Measurements from ENCODE around the gene PAM. TPM values are rescaled to one million over a fixed set of nuclear protein-coding genes. Genes with fewer than 3 reads are reported as not detected.
"Not testable (repeated sequence)": the region's sequence is repeated elsewhere in the genome, so short reads cannot be mapped to it uniquely, and the experiment has no call there.

Gene PAM
- total and polyA plus RNA-seq, 7 experiments from 2014 or later = 10.3 to 36.6 (median 13.6) TPM

- no peak for DNase-seq
- H3K4me3 Mint-ChIP-seq = no peak overlapping the region
- intact Hi-C loops (cut with micrococcal nuclease) = loop anchor here in 1 of 2 donors (10.0 kb wide), 1 partner anchor 1845 kb away; the partner anchor contains the start of gene ST8SIA4
- ChIA-PET POLR2A (no interaction called here), CTCF (no interaction called here)
- H3K9me3 Mint-ChIP-seq = no peaks in the 10 kb centered on the region
- no peaks in the 10 kb centered on the region for H3K36me3 Mint-ChIP-seq
- H3K4me1 Mint-ChIP-seq = peaks cover 10 to 26% (median 16%) of the 10 kb centered on the region in 7 donors
- H3K27me3 Mint-ChIP-seq = peaks cover 0 to 18% (median 11%) of the 10 kb centered on the region in 5 donors
- no peak for ATAC-seq
- no peak overlapping the region for H3K4me3 ChIP-seq (ENCODE audit: low read length)
- no peak overlapping the region for H3K27ac Mint-ChIP-seq
- peaks cover 9 to 11% of the 10 kb centered on the region in 2 donors for H3K4me1 ChIP-seq (ENCODE audit: control insufficient read depth in 2 of 2, insufficient read depth in 2 of 2, low read length in 2 of 2)
- no peaks in the 10 kb centered on the region for H3K9me3 ChIP-seq (ENCODE audit: control insufficient read depth in 2 of 3, low read length in 3 of 3)
- H3K27me3 ChIP-seq (ENCODE audit: control insufficient read depth in 2 of 2, insufficient read depth in 2 of 2, low read length in 2 of 2) = no peaks in the 10 kb centered on the region
- H3K36me3 ChIP-seq (ENCODE audit: control insufficient read depth in 2 of 3, insufficient read depth in 3 of 3, low read length in 3 of 3) = no peaks in the 10 kb centered on the region
- H3K27ac ChIP-seq (ENCODE audit: low read depth, low read length) = no peak overlapping the region
Measured at GRCh38 chr5:102750151-102750834, 4.8 kb upstream of the PAM start.

DNA sequence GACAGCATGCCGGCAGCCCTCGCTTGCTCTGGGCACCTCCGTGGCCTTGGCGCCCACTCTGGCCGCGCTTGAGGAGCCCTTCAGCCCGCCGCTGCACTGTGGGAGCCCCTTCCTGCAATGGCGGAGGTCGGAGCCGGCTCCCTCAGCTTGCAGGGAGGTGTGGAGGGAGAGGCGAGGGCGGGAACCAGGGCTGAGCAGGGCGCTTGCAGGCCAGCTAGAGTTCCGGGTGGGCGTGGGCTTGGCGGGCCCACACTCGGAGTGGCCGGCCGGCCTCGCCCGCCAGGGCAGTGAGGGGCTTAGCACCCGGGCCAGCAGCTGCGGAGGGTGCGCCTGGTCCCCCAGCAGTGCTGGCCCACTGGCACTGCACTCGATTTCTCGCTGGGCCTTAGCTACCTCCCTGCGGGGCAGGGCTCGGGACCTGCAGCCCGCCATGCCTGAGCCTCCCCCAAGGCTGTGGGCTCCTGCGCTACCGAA is 3.2 kb upstream of the PAM start:
- CTCF ChIA-PET; ATAC-seq; H3K4me3 ChIP-seq (ENCODE audit: low read length); POLR2A ChIA-PET; H3K4me3 Mint-ChIP-seq; H3K27ac ChIP-seq (ENCODE audit: low read depth, low read length); H3K9me3 ChIP-seq (ENCODE audit: control insufficient read depth in 2 of 3, low read length in 3 of 3); H3K27ac Mint-ChIP-seq; DNase-seq; H3K9me3 Mint-ChIP-seq; H3K27me3 ChIP-seq (ENCODE audit: control insufficient read depth in 2 of 2, insufficient read depth in 2 of 2, low read length in 2 of 2); H3K36me3 ChIP-seq (ENCODE audit: control insufficient read depth in 2 of 3, insufficient read depth in 3 of 3, low read length in 3 of 3); H3K36me3 Mint-ChIP-seq: not testable (repeated sequence)
- intact Hi-C loops (cut with micrococcal nuclease) = loop anchor here in 1 of 2 donors (10.0 kb wide), 1 partner anchor 1847 kb away; the partner anchor contains the start of gene ST8SIA4
- peaks cover 10 to 33% (median 25%) of the 10 kb centered on the region in 7 donors for H3K4me1 Mint-ChIP-seq
- H3K27me3 Mint-ChIP-seq = peaks cover 0 to 17% (median 10%) of the 10 kb centered on the region in 5 donors
- peaks cover 9 to 11% of the 10 kb centered on the region in 2 donors for H3K4me1 ChIP-seq (ENCODE audit: control insufficient read depth in 2 of 2, insufficient read depth in 2 of 2, low read length in 2 of 2)

DNA sequence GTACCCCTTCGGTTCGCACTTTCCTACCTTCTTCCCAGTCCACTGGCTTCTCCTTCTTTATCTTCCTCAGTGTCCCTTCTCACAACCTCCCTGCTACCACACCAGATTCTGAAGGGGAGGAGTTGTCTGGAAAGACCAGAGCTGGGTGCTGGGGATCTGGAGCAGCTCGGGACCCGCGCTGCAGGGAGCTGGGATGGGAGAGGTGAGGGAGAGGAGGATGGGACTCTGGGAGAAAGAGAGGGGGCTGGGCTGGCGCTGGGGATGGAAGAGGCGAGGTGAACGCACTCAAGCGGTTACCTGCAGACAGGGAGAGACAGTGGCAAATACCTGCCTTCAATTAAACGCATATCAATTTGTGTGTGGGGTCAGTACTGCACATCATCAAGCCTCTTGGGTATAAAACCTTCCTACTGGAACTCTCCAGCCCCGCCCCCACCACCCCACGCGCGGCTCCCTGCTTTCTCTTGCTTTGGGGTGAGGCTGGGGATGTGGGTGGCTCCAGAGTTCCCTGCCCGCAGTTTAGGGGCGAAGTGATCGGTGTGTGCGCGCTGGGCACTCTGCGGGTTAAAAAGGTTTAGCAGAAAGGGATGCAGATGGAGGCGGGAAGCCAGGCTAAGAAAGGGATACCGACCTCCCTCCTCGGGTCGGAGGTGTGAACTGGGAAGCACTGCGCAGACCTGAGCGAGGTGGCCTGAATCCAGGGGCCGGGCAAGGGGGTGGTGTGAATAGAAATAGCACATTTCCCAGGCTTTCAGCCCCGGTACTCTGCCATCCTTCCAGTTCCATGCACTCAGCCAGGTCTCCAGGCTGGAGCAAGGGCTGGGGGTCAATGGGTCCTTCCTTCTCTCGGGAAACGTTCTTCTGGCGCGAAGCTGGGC is 977 bp upstream of the PAM start:
- H3K4me3 Mint-ChIP-seq = peak overlapping the region; percentile 82 to 99 (median 90)
- peak in 3 of 9 donors; percentile 9 to 42 (median 15) for DNase-seq
- peak overlapping the region; percentile 83 for H3K4me3 ChIP-seq (ENCODE audit: low read length)
- no peaks in the 10 kb centered on the region for H3K9me3 ChIP-seq (ENCODE audit: control insufficient read depth in 2 of 3, low read length in 3 of 3)
- H3K27me3 ChIP-seq (ENCODE audit: control insufficient read depth in 2 of 2, insufficient read depth in 2 of 2, low read length in 2 of 2) = no peaks in the 10 kb centered on the region
- H3K27me3 Mint-ChIP-seq = peaks cover 0 to 15% (median 7%) of the 10 kb centered on the region in 5 donors
- no peaks in the 10 kb centered on the region for H3K36me3 Mint-ChIP-seq
- peaks cover 0 to 2% (median 0%) of the 10 kb centered on the region in 11 donors for H3K9me3 Mint-ChIP-seq
- ATAC-seq = no peak
- ChIA-PET POLR2A (interaction anchor here (0.6 to 1.2 kb wide), 2 partner anchors 104 to 366 kb away, joined by 4 to 5 read pairs; partner anchors contain the start of genes GIN1 and PPIP5K2), CTCF (no interaction called here)
- intact Hi-C loops (cut with micrococcal nuclease) = loop anchor here (2.0 to 10.0 kb wide), 2 partner anchors 505 to 1849 kb away; partner anchors contain the start of genes MACIR (in 1 of the 2) and ST8SIA4 (in 1 of the 2)
- no peaks in the 10 kb centered on the region for H3K36me3 ChIP-seq (ENCODE audit: control insufficient read depth in 2 of 3, insufficient read depth in 3 of 3, low read length in 3 of 3)
- peak overlapping the region in 5 of 9 donors; percentile 63 to 81 (median 76) for H3K27ac Mint-ChIP-seq
- peaks cover 11 to 13% of the 10 kb centered on the region in 2 donors for H3K4me1 ChIP-seq (ENCODE audit: control insufficient read depth in 2 of 2, insufficient read depth in 2 of 2, low read length in 2 of 2)
- H3K4me1 Mint-ChIP-seq = peaks cover 14 to 34% (median 31%) of the 10 kb centered on the region in 7 donors
- H3K27ac ChIP-seq (ENCODE audit: low read depth, low read length) = peak overlapping the region; percentile 64

GRCh38 chr5:102755686-102756371 is 724 bp downstream of the PAM start:
- peaks cover 11 to 16% of the 10 kb centered on the region in 2 donors for H3K4me1 ChIP-seq (ENCODE audit: control insufficient read depth in 2 of 2, insufficient read depth in 2 of 2, low read length in 2 of 2)
- Mint-ChIP-seq H3K4me3 (peak overlapping the region; percentile 90 to 99 (median 94)), H3K9me3 (peaks cover 0 to 2% (median 0%) of the 10 kb centered on the region in 11 donors), H3K36me3 (no peaks in the 10 kb centered on the region), H3K27ac (peak overlapping the region; percentile 57 to 95 (median 91)), H3K4me1 (peaks cover 22 to 45% (median 40%) of the 10 kb centered on the region in 7 donors), H3K27me3 (peaks cover 0 to 15% (median under 1%) of the 10 kb centered on the region in 5 donors)
- POLR2A ChIA-PET = interaction anchor here (0.8 to 1.0 kb wide), 3 partner anchors 14 to 364 kb away, joined by 3 to 5 read pairs (median 3); partner anchors contain the start of genes GIN1 and PPIP5K2
- intact Hi-C loops (cut with micrococcal nuclease) = loop anchor here (1.0 to 10.0 kb wide), 9 partner anchors 8 to 1851 kb away; partner anchors contain the start of genes GIN1 (in 2 of the 2), MACIR (in 2 of the 2), PPIP5K2 (in 2 of the 2) and ST8SIA4 (in 1 of the 2)
- H3K4me3 ChIP-seq (ENCODE audit: low read length) = peak overlapping the region; percentile 83
- no peaks in the 10 kb centered on the region for H3K9me3 ChIP-seq (ENCODE audit: control insufficient read depth in 2 of 3, low read length in 3 of 3)
- H3K27me3 ChIP-seq (ENCODE audit: control insufficient read depth in 2 of 2, insufficient read depth in 2 of 2, low read length in 2 of 2) = no peaks in the 10 kb centered on the region
- H3K27ac ChIP-seq (ENCODE audit: low read depth, low read length) = peak overlapping the region; percentile 64
- no peaks in the 10 kb centered on the region for H3K36me3 ChIP-seq (ENCODE audit: control insufficient read depth in 2 of 3, insufficient read depth in 3 of 3, low read length in 3 of 3)
- peak; percentile 86 for ATAC-seq
- CTCF ChIA-PET = interaction anchor here (1.2 kb wide), 1 partner anchor 25 kb away, joined by 4 read pairs; no protein-coding TSS in a partner anchor
- DNase-seq = peak; percentile 22 to 70 (median 39)

DNA sequence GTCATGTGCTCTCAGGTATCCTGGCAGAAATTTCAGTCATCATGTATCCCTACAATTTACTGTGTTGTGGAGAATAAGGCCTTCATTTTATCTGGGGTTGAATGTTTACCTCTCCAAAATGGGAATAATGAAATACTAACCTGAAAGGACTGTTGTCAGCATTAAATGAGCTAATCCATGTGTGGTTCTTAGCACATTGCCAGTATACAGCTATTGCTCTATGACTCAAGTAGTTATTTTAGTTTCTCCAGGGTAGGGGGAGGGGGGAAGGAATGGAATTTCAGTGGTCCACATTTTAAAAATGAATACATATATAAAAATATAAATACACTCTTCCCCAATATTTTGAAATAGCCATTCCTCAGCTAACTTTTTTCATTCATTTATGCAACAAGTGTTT is 3.5 kb downstream of the PAM start:
- Mint-ChIP-seq H3K27ac (peak overlapping the region in 1 of 9 donors; percentile 38), H3K27me3 (peaks cover 0 to 9% (median 0%) of the 10 kb centered on the region in 5 donors), H3K36me3 (peaks cover 0 to 2% (median 0%) of the 10 kb centered on the region in 5 donors), H3K4me1 (peaks cover 33 to 62% (median 56%) of the 10 kb centered on the region in 7 donors), H3K9me3 (peaks cover 0 to 2% (median 0%) of the 10 kb centered on the region in 11 donors), H3K4me3 (no peak overlapping the region)
- no peaks in the 10 kb centered on the region for H3K27me3 ChIP-seq (ENCODE audit: control insufficient read depth in 2 of 2, insufficient read depth in 2 of 2, low read length in 2 of 2)
- intact Hi-C loops (cut with micrococcal nuclease) = loop anchor here (5.0 to 10.0 kb wide), 2 partner anchors 454 to 1854 kb away; partner anchors contain the start of gene ST8SIA4 (in 1 of the 2)
- no peak overlapping the region for H3K4me3 ChIP-seq (ENCODE audit: low read length)
- ATAC-seq (no peak), DNase-seq (no peak)
- no peaks in the 10 kb centered on the region for H3K9me3 ChIP-seq (ENCODE audit: control insufficient read depth in 2 of 3, low read length in 3 of 3)
- ChIA-PET CTCF (no interaction called here), POLR2A (interaction anchor here (0.9 kb wide), 1 partner anchor 361 kb away, joined by 3 read pairs; the partner anchor contains the start of genes GIN1 and PPIP5K2)
- no peaks in the 10 kb centered on the region for H3K36me3 ChIP-seq (ENCODE audit: control insufficient read depth in 2 of 3, insufficient read depth in 3 of 3, low read length in 3 of 3)
- H3K4me1 ChIP-seq (ENCODE audit: control insufficient read depth in 2 of 2, insufficient read depth in 2 of 2, low read length in 2 of 2) = peaks cover 8 to 35% of the 10 kb centered on the region in 2 donors
- H3K27ac ChIP-seq (ENCODE audit: low read depth, low read length) = no peak overlapping the region

All from naive thymus-derived CD4-positive, alpha-beta T cell (primary cell).